HG02973 (cell line): ENCODE results near the gene CIBAR2.
"Not testable (repeated sequence)": the region's sequence is repeated elsewhere in the genome, so short reads cannot be mapped to it uniquely, and the experiment has no call there.

Source experiments
- ATAC-seq: cut with Tn5 transposase; IDR thresholded peaks from one replicate; pipeline ENCODE4 v1.9.1; 2021; ENCODE audit warnings: moderate library complexity; ENCODE audit not compliant: unreplicated experiment

Gene CIBAR2

DNA sequence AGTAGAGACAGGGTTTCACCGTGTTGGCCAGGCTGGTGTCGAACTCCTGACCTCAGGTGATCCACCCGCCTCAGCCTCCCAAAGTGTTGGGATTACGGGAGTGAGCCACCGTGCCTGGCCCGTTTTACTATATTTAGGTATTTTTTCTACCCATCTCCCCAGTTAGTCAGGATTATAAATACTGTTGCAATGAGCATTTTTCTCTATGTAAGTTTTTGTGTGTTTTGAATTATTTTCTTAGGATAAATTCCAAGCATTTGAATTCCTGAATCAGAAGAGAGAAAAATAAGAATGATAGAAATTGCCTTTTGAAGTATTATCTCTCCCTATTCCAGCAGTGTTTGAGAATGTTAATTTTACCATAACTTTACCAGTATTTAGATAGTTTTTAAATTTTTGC is 48.1 kb downstream of the CIBAR2 start:
- no peak for ATAC-seq

- no peak for ATAC-seq
Observed at GRCh38 chr16:85062845-85063244, 49.4 kb downstream of the CIBAR2 start.

- no peak for ATAC-seq
Observed at GRCh38 chr16:85062323-85062722, 49.9 kb downstream of the CIBAR2 start.

GRCh38 chr16:85061566-85061965 is 50.7 kb downstream of the CIBAR2 start:
- ATAC-seq = no peak

DNA sequence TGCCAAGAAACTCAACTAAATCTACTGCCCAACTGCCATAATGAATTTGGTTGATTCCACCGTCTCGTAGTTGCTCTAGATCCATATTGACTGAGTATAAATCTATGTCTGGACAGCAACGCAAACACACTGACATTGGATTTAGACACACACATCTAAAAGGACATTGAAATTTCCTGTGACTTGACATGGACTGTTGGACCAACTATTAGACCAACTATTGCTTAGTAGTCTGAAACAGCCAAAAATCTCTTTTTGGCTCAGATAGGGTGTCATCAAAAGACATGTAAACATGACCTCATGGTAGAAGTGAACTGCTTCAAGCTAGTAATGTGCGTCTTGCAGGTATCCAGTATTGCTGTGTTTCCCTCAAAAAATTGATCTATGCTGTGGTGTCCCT is 53.4 kb downstream of the CIBAR2 start:
- ATAC-seq = no peak

DNA sequence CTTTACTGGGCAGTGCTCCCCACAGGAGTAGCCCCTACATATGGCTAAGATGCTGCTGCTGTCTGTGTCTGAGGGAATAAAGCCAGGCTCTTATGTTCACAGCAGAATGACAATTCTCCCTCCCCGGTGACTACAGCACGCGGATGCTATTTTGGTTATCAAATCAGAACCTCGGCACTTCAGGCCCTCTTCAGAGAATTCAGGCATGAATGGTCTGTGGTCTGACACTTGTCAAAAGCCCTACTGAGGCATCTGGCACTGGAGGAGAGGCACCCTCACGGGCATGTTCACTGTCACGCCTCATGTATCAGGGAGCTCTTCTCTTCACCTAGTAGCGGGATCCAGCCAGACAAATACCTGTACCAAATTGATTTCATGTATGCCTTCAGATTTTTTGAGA is 54.3 kb downstream of the CIBAR2 start:
- ATAC-seq = no peak

DNA sequence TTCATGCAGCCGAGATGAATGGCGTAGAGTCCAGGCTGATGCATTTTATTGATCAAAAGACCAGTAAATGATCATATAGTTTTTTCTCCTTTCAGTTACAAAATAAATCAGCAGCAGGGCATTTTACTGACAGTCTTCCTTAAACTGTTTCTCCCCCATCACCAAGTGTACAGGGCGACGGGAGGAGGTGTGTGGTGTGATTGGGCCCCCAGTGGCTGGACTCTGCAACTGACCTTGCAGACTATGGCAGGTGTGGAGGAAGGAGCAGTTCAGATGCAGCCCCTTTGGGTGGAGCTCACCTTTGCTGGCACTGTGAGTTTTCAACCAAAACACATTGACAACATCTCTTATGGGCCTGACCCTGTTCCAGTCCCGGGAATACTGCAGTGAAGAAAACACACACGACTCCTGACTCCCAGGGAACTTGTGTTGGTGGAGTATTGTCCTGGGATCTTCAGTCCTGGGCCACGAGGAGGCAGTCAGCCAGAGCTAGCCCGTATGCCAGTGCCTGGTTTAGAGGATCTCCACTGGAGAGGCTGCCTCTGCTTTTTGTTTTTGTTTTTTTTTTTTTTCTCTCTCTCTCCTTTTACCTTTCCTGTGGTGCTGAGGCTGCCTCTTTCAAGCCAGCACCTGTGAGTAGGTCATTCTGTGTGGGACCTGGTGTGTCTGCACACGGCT is 54.9 kb downstream of the CIBAR2 start:
- ATAC-seq = no peak

DNA sequence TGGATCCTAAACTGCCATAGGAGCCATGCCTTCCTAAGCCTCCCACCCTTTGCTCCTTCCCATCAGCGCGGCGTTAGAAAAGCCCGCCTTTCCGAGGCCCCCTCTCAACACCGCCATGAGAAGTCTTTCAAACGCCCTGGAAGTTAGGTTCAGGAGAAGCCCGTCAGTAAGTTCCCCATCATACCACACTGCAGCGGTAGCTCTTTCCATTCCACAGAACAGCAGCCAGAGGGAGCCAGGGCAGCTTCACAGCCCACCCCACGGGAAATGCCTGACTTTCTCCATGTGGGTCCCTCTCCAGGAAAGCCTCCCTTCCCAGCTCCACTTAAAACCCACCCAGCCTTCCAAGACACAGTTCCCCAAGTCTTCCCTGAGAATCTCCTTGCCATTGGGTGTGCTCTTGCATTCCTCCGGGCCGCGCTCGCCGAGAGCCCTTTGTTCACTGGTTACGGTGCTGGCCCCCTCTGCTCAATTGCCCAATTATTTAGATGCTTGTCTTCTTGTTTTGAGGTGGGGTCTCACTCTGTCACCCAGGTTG is 56.0 kb downstream of the CIBAR2 start:
- ATAC-seq = no peak

- peak; percentile 88 for ATAC-seq
Observed at GRCh38 chr16:85055493-85056210, 56.6 kb downstream of the CIBAR2 start.

DNA sequence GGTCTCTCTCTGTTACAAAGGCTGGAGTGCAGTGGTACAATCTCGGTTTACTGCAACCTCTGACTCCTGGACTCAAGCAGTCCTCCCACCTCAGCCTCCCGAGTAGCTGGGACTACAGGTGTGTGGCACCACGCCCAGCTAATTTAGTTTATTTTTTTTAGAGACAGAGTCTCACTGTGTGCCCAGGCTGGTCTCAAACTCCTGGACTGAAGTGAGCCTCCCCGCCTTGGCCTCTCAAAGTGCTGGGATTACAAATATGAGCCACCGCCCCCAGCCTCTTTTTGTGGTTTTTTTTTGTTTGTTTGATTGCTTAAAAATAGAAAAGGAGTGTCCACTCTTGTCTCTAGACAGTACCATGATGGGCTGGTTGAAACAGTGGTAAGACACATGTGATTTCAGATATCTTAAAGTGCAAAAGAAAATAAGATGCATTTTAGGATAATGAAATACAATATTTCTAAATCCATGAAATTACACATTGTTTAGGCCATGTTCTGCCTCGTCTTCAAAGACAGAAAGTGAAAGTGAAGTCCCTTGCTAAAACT is 57.3 kb downstream of the CIBAR2 start:
- ATAC-seq = no peak

GRCh38 chr16:85054321-85054720 is 58.0 kb downstream of the CIBAR2 start:
- not testable (repeated sequence) for ATAC-seq

GRCh38 chr16:85052536-85052935 is 59.7 kb downstream of the CIBAR2 start:
- ATAC-seq = no peak

- no peak for ATAC-seq
Observed at GRCh38 chr16:85051683-85052082, 60.6 kb downstream of the CIBAR2 start.

DNA sequence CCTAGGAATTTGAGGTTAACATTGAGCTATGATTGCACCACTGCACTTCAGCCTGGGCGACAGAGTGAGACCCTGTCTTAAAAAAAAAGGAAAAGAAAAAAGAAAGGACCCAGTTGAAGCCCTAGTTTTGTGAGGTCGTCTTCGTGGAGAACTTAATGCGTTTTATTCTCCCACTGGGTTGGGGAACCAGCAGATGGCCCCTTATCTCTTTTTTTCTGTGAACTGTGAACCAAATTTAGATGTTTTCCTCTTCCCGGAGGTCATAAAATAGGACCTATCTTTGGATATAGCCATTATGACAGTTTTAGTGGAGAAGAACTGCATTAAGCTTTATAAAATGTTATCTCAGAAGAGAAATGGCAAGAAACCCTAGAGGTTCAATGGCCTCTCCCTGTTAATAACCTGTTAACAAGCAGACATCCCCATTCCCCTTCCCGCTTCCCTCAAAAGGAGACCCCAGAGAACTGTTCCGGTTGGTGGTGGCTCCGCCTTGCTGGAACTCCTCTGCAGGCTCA is 61.1 kb downstream of the CIBAR2 start:
- ATAC-seq = no peak

DNA sequence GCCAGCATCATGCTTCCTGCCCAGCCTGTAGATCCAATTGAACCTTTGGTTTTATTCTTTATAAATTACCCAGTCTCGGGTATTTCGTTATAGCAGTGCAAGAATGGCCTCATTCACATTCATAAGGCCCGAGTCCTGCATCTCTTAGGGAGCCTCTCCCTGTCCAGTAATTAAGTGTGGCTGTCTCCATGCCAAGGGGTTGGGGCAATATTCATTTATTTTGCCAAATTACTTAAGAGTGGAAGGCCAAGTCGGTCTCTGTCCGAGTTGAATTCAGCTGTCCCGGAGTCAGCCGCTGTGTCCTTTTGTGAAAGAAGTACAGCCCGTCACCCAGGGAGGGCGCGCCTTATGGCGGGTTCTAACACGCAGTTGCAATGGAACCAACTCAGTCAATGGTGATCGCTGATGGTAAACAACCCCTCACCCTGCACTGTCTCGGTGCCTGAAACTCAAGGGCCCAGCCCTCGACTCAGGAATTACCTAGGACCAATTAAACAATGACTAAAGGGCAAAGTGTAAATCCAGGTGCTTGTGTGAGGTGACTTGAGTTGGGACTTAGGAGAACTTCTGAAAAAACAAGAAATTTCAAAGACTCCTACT is 62.5 kb downstream of the CIBAR2 start:
- no peak for ATAC-seq

GRCh38 chr16:85048921-85049562 is 63.2 kb downstream of the CIBAR2 start:
- ATAC-seq = no peak
